ENCODE measurements around the gene RPP30. TPM values are rescaled to one million over a fixed set of nuclear protein-coding genes. Genes with fewer than 3 reads are reported as not detected.
"Not testable (repeated sequence)": the region's sequence is repeated elsewhere in the genome, so short reads cannot be mapped to it uniquely, and the experiment has no call there.

The RPP30 gene
- total RNA-seq, 1 donor from 2014 or later, result 28.3 TPM

DNA sequence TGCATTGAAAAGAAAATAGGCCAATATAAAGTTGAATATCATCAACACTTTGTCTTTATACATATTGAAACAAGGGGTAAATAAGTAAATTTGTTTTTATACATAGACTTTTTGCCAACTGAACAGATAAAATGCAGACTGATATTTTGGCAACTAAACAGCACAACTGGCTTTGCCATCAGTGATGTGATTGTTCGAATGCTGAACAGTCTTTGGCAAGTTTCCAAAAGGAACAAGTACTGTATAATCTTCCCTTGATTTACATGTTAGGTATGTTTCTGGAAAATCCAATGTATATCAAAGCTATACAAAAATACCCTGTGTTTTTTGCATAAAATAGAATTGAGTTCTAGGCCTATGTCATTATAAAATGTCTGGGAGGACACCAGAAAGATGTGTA lies 67.3 kb downstream of the RPP30 start:
- DNase-seq (ENCODE audit: low spot score), result no peak

DNA sequence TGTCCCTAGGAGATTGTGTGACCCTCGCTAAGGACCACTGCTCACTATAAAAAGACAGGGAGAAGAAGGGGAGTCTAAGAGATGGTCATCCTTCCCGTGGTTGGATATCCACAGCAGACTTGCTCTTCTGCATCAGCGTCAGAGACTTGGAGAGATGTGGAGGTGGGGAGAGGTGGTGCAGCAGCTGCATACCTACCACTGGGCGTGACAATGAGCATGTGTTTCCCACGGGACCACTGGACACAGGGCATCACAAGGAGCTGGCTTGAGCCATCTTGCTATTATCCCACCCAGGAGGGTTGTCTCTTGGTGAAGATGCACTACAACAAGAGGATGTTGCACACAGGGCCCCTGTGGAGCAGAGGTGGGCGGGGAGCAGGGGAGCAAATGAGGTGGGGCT lies 67.9 kb downstream of the RPP30 start:
- DNase-seq (ENCODE audit: low spot score), result no peak

DNA sequence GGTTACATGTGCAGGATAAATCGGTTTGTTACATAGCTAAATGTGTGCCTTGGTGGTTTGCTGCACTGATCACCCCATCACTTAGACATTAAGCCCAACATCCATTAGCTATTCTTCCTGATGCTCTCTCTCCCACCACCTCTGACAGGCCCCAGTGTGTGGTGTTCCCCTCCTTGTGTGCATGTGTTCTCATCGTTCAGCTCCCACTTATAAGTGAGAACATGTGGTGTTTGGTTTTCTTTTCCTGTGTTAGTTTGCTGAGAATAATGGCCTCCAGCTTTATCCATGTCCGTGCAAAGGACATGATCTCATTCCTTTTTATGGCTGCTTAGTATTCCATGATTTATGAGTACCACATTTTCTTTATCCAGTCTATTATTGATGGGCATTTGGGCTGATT lies 71.2 kb downstream of the RPP30 start:
- DNase-seq (ENCODE audit: low spot score), result not testable (repeated sequence)

DNA sequence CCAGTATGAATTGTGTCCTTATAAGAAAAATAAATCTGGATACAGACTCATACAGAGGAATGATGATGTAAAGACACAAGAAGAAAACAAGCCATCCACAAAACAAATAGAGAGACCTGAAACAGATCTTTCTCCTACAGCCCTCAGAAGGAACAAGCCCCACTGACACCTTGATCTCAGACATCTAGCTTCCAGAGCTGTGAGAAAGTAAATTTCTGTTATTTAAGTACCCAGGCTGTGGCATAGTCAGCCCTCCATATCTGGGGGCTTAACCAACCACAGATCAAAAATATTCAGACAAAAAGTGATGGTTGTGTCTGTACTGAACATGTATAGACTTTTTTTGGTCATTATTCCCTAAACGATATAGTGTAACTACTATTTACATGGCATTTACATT lies 73.0 kb downstream of the RPP30 start:
- DNase-seq (ENCODE audit: low spot score), result no peak

DNA sequence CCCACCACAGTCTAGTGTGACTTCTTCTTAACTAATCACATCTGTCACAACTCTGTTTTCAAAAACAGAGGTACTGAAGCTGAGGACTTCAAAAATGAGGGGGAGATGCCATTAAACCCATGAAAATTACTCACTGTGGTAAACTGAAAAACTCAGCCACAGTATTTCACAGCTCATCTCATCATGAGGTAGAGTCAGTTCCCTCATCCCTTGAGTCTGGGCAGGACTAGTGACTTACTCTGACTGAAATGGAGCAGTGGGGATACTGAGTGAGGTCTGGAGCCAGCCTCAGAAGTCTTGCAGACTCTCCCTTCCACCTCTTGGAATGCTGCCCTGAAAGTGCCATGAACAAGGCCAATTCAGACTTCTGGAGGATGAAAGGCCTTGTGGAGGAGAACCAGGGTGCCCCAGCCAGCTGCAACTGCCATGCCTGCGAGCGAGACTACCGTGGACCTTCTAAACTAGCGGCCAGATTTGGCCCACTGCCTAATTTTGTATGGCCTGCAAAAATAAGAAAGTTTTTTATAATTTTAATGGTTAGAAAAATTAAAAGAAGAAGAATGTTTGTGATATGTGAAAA lies 73.8 kb downstream of the RPP30 start:
- DNase-seq (ENCODE audit: low spot score), result no peak

DNA sequence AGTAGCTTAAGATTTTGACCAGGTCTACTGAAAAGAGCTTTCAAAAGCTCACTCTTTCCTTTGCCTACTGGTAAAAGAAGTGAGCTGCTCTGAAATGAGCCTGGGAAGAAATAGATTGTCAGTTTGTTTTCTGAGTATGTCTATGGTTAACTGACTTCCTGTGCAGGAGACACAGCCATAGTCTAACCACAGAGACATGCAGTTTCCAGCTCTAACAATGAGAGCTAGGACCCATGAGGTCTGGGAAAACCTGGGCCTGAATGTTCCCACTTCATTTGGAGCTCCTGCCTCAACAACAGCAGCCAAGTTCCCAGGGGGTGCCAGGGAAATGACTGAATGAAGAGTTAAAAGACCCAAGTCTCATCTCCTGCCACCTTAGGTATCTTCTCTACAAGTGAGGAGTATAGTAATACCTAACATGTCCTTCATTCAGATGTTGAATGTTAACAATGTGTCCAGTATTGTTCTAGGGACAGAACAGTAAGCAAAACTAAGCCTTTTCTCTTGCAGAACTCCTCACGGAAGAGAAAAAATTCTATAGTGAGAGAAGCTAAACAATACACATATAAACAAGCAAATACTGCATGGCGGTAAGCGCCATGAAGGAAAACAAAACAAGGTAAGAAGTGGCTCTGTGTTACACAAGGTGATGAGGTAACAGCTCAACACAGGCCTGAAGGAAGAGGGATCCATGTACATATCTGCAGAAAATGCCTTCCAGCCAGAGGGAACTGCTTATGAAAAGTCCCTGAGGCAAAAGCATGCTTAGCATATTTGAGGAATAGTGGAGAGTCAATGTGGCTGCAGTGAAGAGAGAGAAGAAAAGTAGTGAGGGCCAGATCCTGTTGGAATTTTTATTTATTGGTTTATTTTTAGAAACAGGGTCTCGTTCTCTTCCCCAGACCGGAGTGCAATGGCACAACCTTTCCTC lies 75.5 kb downstream of the RPP30 start:
- no peak for DNase-seq (ENCODE audit: low spot score)

Other genes starting within 250 kb of the RPP30 start
- 0.74 TPM for gene HTR7, start 13.9 kb upstream of the RPP30 start, total RNA-seq
- 1.6 TPM for gene ANKRD1, start 49.1 kb downstream of the RPP30 start, total RNA-seq

All from mesenteric fat pad (tissue), 1 donor.